Activated T-helper 1 cell treated with anti-CD3 and anti-CD28 coated beads, Interleukin-2, amount 50 U/mL, for 16 hours (primary cell): ENCODE data around the gene HAX1.
"Not testable (repeated sequence)": the region's sequence is repeated elsewhere in the genome, so short reads cannot be mapped to it uniquely, and the experiment has no call there.

Experiments used
- DNase-seq, 2 donors: peaks; one replicate each; pipeline ENCODE4 v3.0.0-alpha.2; 2020; ENCODE audit warnings: low read depth in 1 of 2, low spot score in 1 of 2

HAX1 gene

GRCh38 chr1:154272217-154272998 is at the start of gene HAX1:
Gene HAX1 (plus strand): TSS chr1:154272629. CDS start chr1:154272724, 95 bp downstream.
- DNase-seq: peak; percentile 87 to 92

- DNase-seq: no peak
These were observed 49.5 kb upstream of the HAX1 start for GRCh38 chr1:154222918-154223317.

GRCh38 chr1:154223621-154224020 is 48.8 kb upstream of the HAX1 start:
- no peak for DNase-seq

- no peak for DNase-seq
These were observed 47.1 kb upstream of the HAX1 start for GRCh38 chr1:154225370-154225769.

GRCh38 chr1:154231112-154231511 is 41.3 kb upstream of the HAX1 start:
- DNase-seq: not testable (repeated sequence)

GRCh38 chr1:154233127-154233526 is 39.3 kb upstream of the HAX1 start:
- not testable (repeated sequence) for DNase-seq

GRCh38 chr1:154236855-154237254 is 35.6 kb upstream of the HAX1 start:
- no peak for DNase-seq

GRCh38 chr1:154237435-154237834 is 35.0 kb upstream of the HAX1 start:
- no peak for DNase-seq

- DNase-seq: no peak
These were observed 34.4 kb upstream of the HAX1 start for GRCh38 chr1:154237880-154238506.

GRCh38 chr1:154239491-154239890 is 32.9 kb upstream of the HAX1 start:
- DNase-seq: no peak

- no peak for DNase-seq
These were observed 32.1 kb upstream of the HAX1 start for GRCh38 chr1:154240294-154240833.

GRCh38 chr1:154241703-154242351 is 30.6 kb upstream of the HAX1 start:
- no peak for DNase-seq

- DNase-seq: no peak
These were observed 18.8 kb upstream of the HAX1 start for GRCh38 chr1:154253671-154254070.

GRCh38 chr1:154256686-154257085 is 15.7 kb upstream of the HAX1 start:
- no peak for DNase-seq

- DNase-seq: no peak
These were observed 13.6 kb upstream of the HAX1 start for GRCh38 chr1:154258784-154259183.

- DNase-seq: no peak
These were observed 12.3 kb upstream of the HAX1 start for GRCh38 chr1:154260127-154260526.

GRCh38 chr1:154263465-154264332 is 8.7 kb upstream of the HAX1 start:
- no peak for DNase-seq

GRCh38 chr1:154264454-154264853 is 8.0 kb upstream of the HAX1 start:
- DNase-seq: no peak

GRCh38 chr1:154265586-154265985 is 6.8 kb upstream of the HAX1 start:
- DNase-seq: no peak

- no peak for DNase-seq
These were observed 1.6 kb upstream of the HAX1 start for GRCh38 chr1:154270833-154271232.

GRCh38 chr1:154272999-154273563 is 652 bp downstream of the HAX1 start:
- DNase-seq: no peak
